Astrocyte of the spinal cord (primary cell): ENCODE results near the gene TPK1.
A peak's percentile ranks its signal among the peaks of the same experiment; 100 is the strongest.

Experiments used
- DNase-seq: peaks from one replicate; pipeline ENCODE4 v3.0.0; 2011; ENCODE audit warnings: low read depth, low spot score
- H3K4me3 ChIP-seq: 2 replicates; pipeline ENCODE4 v1.5.1; 2011; ENCODE audit warnings: low read depth, mild to moderate bottlenecking, low read length, moderate library complexity
- in situ Hi-C: cut with HindIII; loops from 2 replicates; pipeline ENCODE4 v1.10.0; 2017; ENCODE audit warnings: low sequenced_read_pairs
- TF ChIP-seq, protein P1 (sequence below): IDR thresholded peaks from 2 replicates; pipeline ENCODE4 v1.5.1; 2012; ENCODE audit warnings: low read depth, mild to moderate bottlenecking, low read length, inconsistent platforms

The TPK1 gene

GRCh38 chr7:144674550-144674949 is 161.3 kb downstream of the TPK1 start:
- no peak overlapping the region for H3K4me3 ChIP-seq
- DNase-seq = no peak
- TF ChIP-seq, protein P1, sequence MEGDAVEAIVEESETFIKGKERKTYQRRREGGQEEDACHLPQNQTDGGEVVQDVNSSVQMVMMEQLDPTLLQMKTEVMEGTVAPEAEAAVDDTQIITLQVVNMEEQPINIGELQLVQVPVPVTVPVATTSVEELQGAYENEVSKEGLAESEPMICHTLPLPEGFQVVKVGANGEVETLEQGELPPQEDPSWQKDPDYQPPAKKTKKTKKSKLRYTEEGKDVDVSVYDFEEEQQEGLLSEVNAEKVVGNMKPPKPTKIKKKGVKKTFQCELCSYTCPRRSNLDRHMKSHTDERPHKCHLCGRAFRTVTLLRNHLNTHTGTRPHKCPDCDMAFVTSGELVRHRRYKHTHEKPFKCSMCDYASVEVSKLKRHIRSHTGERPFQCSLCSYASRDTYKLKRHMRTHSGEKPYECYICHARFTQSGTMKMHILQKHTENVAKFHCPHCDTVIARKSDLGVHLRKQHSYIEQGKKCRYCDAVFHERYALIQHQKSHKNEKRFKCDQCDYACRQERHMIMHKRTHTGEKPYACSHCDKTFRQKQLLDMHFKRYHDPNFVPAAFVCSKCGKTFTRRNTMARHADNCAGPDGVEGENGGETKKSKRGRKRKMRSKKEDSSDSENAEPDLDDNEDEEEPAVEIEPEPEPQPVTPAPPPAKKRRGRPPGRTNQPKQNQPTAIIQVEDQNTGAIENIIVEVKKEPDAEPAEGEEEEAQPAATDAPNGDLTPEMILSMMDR = no peak
- in situ Hi-C loops = no loop called here

- TF ChIP-seq, protein P1 = no peak
- H3K4me3 ChIP-seq = no peak overlapping the region
- in situ Hi-C loops = no loop called here
- DNase-seq = no peak
Observed at GRCh38 chr7:144672869-144673268, 163.0 kb downstream of the TPK1 start.

- H3K4me3 ChIP-seq = no peak overlapping the region
- in situ Hi-C loops = no loop called here
- TF ChIP-seq, protein P1 = no peak
- no peak for DNase-seq
Observed at GRCh38 chr7:144671429-144671828, 164.4 kb downstream of the TPK1 start.

DNA sequence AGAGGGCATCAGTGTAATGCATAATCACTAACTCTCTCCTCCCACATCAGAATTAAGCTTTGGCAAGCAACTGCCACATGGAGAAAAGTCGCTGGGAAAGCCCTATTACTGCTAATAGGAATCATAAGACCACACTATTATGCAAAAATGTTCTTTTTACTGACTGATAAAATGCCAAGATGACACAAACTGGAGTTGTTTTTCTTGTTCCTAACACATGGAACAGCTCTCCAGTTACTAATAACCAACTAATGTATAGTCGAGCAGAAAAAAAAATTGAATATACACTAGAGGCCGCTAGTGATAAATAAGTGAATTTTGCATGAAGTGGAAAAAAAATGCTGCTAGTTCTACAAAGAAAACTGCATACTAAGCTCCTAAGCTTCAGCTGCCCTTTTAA is 165.6 kb downstream of the TPK1 start:
- TF ChIP-seq, protein P1 = no peak
- in situ Hi-C loops = no loop called here
- no peak overlapping the region for H3K4me3 ChIP-seq
- DNase-seq = peak; percentile 5

DNA sequence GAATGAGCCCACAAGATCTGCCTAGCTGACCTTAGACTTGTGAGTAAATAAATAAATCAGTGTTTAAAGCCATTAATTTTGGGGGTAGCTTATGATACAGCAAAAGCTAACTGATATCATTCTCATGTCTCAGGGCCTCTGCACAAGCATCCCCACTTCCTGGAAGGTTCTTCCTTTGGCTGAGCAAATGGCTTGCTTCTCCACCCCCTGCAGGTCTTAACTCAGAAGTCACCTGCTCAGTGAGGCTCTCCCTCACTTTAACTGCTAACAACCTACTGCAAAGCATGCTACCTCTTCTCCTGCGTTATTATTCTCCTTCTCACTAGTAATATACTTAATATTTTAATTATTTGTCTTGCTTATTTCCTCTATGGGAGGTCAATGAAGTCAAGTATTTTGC is 167.3 kb downstream of the TPK1 start:
- in situ Hi-C loops = no loop called here
- TF ChIP-seq, protein P1 = no peak
- H3K4me3 ChIP-seq = no peak overlapping the region
- DNase-seq = no peak

- in situ Hi-C loops = no loop called here
- TF ChIP-seq, protein P1 = no peak
- no peak overlapping the region for H3K4me3 ChIP-seq
- DNase-seq = no peak
Observed at GRCh38 chr7:144665689-144666381, 170.0 kb downstream of the TPK1 start.
